ENCODE measurements around the gene HPGDS. TPM values are rescaled to one million over a fixed set of nuclear protein-coding genes. Genes with fewer than 3 reads are reported as not detected.
"Not testable (repeated sequence)": the region's sequence is repeated elsewhere in the genome, so short reads cannot be mapped to it uniquely, and the experiment has no call there.

HPGDS gene
- total and polyA plus RNA-seq, 11 donors, result 0.26 to 6.2 (median 0.96) TPM

DNA sequence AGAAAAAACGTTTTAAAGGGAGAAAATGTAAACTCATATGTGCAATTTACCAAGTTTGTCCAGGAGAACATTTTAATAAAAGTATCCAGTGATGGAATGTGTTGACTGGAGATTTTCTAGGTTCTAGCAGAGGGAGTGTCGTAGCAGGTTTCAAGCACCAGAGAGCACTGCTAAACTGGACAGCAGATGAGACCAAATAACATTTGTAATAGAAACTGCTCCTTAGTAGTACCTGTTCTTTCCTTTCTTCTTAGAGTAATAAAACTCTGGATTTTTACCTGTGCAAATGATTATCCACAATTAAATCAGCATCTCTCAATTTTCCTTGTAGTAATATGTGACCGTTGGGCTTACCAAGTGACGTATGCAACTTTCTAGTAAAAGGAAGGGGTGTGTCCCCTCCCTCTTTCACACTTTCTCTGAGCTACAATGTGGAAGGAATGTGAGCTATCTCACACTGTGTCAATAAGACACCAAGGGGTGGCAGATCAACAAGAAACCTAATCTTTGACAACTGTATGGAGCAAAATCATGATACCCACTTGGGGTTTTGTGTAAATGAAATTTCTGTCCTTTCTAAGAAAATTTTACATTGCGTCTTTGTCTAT is 9.5 kb downstream of the HPGDS start:
- Histone ChIP-seq H3K9me3 (no peaks in the 10 kb centered on the region), H3K27me3 (no peaks in the 10 kb centered on the region), H3K4me1 (peaks cover 0 to 16% (median 5%) of the 10 kb centered on the region in 12 donors), H3K36me3 (no peaks in the 10 kb centered on the region), H3K4me3 (no peak overlapping the region), H3K27ac (no peak overlapping the region)
- DNase-seq (no peak), ATAC-seq (peak in 3 of 4 donors; percentile 72 to 83 (median 81))
- WGBS, 4 donors, result 22 to 46% (median 36%) methylated on average over 5 of the region's 5 CpGs
- intact Hi-C loops (cut with DNase I), result loop anchor here in 4 of 10 donors (5.0 to 10.0 kb wide), 3 partner anchors 59 to 399 kb away; no protein-coding TSS in a partner anchor
- no peak for TF ChIP-seq POLR2A (IDR thresholded peaks at IDR 0.05)
- TF ChIP-seq, protein P1, sequence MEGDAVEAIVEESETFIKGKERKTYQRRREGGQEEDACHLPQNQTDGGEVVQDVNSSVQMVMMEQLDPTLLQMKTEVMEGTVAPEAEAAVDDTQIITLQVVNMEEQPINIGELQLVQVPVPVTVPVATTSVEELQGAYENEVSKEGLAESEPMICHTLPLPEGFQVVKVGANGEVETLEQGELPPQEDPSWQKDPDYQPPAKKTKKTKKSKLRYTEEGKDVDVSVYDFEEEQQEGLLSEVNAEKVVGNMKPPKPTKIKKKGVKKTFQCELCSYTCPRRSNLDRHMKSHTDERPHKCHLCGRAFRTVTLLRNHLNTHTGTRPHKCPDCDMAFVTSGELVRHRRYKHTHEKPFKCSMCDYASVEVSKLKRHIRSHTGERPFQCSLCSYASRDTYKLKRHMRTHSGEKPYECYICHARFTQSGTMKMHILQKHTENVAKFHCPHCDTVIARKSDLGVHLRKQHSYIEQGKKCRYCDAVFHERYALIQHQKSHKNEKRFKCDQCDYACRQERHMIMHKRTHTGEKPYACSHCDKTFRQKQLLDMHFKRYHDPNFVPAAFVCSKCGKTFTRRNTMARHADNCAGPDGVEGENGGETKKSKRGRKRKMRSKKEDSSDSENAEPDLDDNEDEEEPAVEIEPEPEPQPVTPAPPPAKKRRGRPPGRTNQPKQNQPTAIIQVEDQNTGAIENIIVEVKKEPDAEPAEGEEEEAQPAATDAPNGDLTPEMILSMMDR (IDR thresholded peaks at IDR 0.05), result peak in 11 of 12 donors; percentile 22 to 61 (median 46)

DNA sequence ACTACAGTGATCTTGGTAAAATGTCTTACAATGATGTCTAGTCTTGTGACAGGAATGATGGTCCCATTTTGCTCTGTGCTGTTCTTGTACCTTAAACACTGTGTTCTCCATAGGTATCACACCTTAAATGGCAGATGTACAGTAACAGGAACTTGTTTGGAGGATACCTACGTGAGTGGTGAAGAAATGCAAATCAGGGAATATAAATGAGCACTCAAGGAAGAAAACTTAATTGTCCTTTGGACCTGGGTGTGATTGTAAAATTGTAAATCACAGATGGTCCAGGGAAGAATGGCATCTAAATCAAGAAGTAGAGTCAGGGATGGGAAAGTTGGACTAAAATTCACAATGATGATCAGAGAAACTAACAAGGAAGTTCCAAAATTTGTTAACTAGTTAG is 12.7 kb downstream of the HPGDS start:
- Histone ChIP-seq H3K36me3 (no peaks in the 10 kb centered on the region), H3K27me3 (no peaks in the 10 kb centered on the region), H3K27ac (no peak overlapping the region), H3K4me3 (no peak overlapping the region), H3K4me1 (peaks cover 0 to 13% (median 5%) of the 10 kb centered on the region in 12 donors), H3K9me3 (peaks cover 0 to 21% (median 16%) of the 10 kb centered on the region in 12 donors)
- DNase-seq, result no peak
- 67 to 80% (median 68%) methylated on average over 1 of the region's 1 CpG for WGBS, 4 donors
- no peak for TF ChIP-seq POLR2A (IDR thresholded peaks at IDR 0.05)
- TF ChIP-seq, protein P1 (IDR thresholded peaks at IDR 0.05), result no peak
- ATAC-seq, result no peak
- intact Hi-C loops (cut with DNase I), result loop anchor here in 4 of 10 donors (5.0 to 10.0 kb wide), 3 partner anchors 62 to 402 kb away; no protein-coding TSS in a partner anchor

DNA sequence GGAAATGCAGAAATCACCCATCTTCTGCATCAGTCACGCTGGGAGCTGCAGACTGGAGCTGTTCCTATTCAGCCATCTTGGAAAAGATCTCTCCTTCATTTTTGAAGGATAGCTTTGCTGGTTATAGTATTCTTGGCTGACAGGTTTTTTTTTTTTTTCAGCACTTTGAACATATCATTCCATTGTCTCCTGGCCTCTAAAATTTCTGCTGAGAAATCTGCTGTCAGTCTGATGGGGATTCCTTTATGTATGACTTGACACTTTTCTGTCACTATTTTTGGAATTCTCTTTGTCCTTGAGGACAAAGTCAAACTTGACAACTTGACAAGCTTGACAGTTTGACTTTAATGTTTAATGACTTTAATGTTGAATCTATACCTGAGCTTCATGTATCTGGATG is 16.8 kb downstream of the HPGDS start:
- TF ChIP-seq, protein P1 (IDR thresholded peaks at IDR 0.05), result no peak
- TF ChIP-seq POLR2A (IDR thresholded peaks at IDR 0.05), result no peak
- no peak overlapping the region for H3K4me3 ChIP-seq
- peaks cover 0 to 36% (median 18%) of the 10 kb centered on the region in 12 donors for H3K9me3 ChIP-seq
- no peaks in the 10 kb centered on the region for H3K27me3 ChIP-seq
- intact Hi-C loops (cut with DNase I), result no loop called here
- no peak overlapping the region for H3K27ac ChIP-seq
- H3K4me1 ChIP-seq, result no peaks in the 10 kb centered on the region
- no peaks in the 10 kb centered on the region for H3K36me3 ChIP-seq
- ATAC-seq, result no peak
- DNase-seq, result no peak
- WGBS, 4 donors, result 80 to 100% (median 92%) methylated on average over 1 of the region's 1 CpG

DNA sequence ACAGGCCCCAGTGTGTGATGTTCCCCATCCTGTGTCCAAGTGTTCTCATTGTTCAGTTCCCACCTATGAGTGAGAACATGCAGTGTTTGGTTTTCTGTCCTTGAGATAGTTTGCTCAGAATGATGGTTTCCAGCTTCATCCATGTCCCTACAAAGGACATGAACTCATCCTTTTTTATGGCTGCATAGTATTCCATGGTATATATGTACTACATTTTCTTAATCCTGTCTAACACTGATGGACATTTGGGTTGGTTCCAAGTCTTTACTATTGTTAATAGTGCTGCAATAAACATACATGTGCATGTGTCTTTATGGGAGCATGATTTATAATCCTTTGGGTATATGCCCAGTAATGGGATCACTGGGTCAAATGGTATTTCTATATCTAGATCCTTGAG is 22.7 kb downstream of the HPGDS start:
- H3K27ac ChIP-seq; ATAC-seq; intact Hi-C loops (cut with DNase I); H3K27me3 ChIP-seq; H3K36me3 ChIP-seq; DNase-seq; H3K4me3 ChIP-seq; H3K4me1 ChIP-seq: not testable (repeated sequence)
- H3K9me3 ChIP-seq, result peaks cover 0 to 23% (median 4%) of the 10 kb centered on the region in 12 donors

Data from heart left ventricle (tissue), 16 donors.